Loucy (cell line): ENCODE results near the gene ASTN2.

ENCODE experiments used
- H2AFZ ChIP-seq: fragments of 200-600 bp; sonication (generic); 2 replicates; pipeline ENCODE4 v1.6.0; 2016; ENCODE audit warnings: antibody characterized with exemption, mild to moderate bottlenecking, low read length, moderate library complexity
- H3F3A ChIP-seq: fragments of 200-600 bp; 2 replicates; pipeline ENCODE4 v1.6.0; 2016; ENCODE audit warnings: antibody characterized with exemption, low read depth, mild to moderate bottlenecking
- H3K27me3 ChIP-seq: fragments of 200-600 bp; sonication (generic); 2 replicates; pipeline ENCODE4 v1.6.1; 2014; ENCODE audit warnings: low read length, mild to moderate bottlenecking; ENCODE audit not compliant: insufficient read depth, poor library complexity, severe bottlenecking
- H3K36me3 ChIP-seq: fragments of 200-600 bp; sonication (generic); 2 replicates; pipeline ENCODE4 v1.6.1; 2016; ENCODE audit warnings: low read length; ENCODE audit not compliant: insufficient read depth
- H3K4me1 ChIP-seq: fragments of 200-600 bp; sonication (generic); 2 replicates; pipeline ENCODE4 v1.5.1; 2014; ENCODE audit warnings: low read length, mild to moderate bottlenecking; ENCODE audit not compliant: insufficient read depth, poor library complexity, severe bottlenecking
- H3K4me2 ChIP-seq: fragments of 200-600 bp; sonication (generic); 2 replicates; pipeline ENCODE4 v1.6.0; 2014; ENCODE audit warnings: antibody characterized with exemption, low read length, low read depth, mild to moderate bottlenecking; ENCODE audit not compliant: poor library complexity, severe bottlenecking
- H3K4me3 ChIP-seq: fragments of 200-600 bp; sonication (generic); 2 replicates; pipeline ENCODE4 v1.5.1; 2014; ENCODE audit warnings: low read length, mild to moderate bottlenecking, mixed read lengths; ENCODE audit not compliant: poor library complexity, severe bottlenecking
- H3K79me2 ChIP-seq: fragments of 200-600 bp; sonication (generic); 2 replicates; pipeline ENCODE4 v1.6.1; 2014; ENCODE audit warnings: low read length; ENCODE audit not compliant: insufficient read depth
- H3K9ac ChIP-seq: fragments of 200-600 bp; sonication (generic); 2 replicates; pipeline ENCODE4 v1.6.0; 2014; ENCODE audit warnings: mild to moderate bottlenecking, low read depth, low read length, moderate library complexity; ENCODE audit not compliant: poor library complexity, severe bottlenecking
- H3K9me2 ChIP-seq: fragments of 200-600 bp; sonication (generic); replicated peaks from 2 replicates; pipeline ENCODE4 v1.6.1; 2016; ENCODE audit warnings: low read depth, low read length, mixed read lengths
- H3K9me3 ChIP-seq: fragments of 200-600 bp; sonication (generic); 2 replicates; pipeline ENCODE4 v1.6.1; 2014; ENCODE audit warnings: mild to moderate bottlenecking, antibody characterized with exemption, low read length, low read depth; ENCODE audit not compliant: insufficient read depth
- H4K20me1 ChIP-seq: fragments of 200-600 bp; sonication (generic); 2 replicates; pipeline ENCODE4 v1.6.0; 2014; ENCODE audit warnings: antibody characterized with exemption, low read length, mild to moderate bottlenecking; ENCODE audit not compliant: insufficient read depth, poor library complexity, severe bottlenecking
- EZH2phosphoT487 ChIP-seq: fragments of 200-600 bp; IDR thresholded peaks from 2 replicates; pipeline ENCODE4 v1.6.1; 2018; ENCODE audit warnings: antibody characterized with exemption, mild to moderate bottlenecking, moderate library complexity, borderline replicate concordance
- TF ChIP-seq, protein P1 (sequence below): fragments of 200-600 bp; sonication (generic); conservative IDR thresholded peaks from 2 replicates; pipeline ENCODE4 v1.5.1; 2014; ENCODE audit warnings: mild to moderate bottlenecking, antibody characterized with exemption, low read length

The ASTN2 gene

DNA sequence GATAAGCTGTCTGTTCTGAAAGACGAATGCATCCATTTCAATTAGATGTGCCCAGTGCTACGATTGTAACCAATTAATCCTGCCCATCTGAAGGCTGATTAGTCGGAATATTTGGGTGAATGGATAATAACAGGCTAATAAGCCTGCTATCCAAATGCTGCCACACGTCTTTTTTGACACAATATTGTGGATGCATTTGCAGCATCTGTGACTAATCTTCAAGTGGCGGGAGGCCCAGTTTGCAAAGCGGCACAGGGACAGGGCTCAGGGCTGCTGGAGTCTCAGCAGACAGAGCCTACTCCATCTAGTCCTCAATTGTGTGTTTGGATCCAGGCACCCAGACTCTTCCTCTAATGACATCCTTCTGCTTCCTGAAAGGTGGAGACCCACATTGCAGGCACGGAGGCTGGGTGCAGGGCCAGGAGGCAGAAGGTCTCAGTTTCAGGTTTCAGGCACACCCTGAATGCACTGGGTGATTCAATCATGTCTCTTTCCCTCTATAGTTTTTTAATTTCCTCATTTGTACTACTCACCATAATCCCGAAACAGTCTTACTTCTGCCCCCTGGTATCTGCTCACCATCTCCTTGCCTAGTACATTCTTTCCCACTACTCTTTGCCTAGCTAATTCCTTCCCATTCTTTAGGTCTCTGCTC is 169.6 kb downstream of the ASTN2 start:
- Histone ChIP-seq H4K20me1 (no peaks in the 10 kb centered on the region), H3K9me2 (no peaks in the 10 kb centered on the region), H3F3A (no peaks in the 10 kb centered on the region), H3K27me3 (no peaks in the 10 kb centered on the region), H3K9me3 (no peaks in the 10 kb centered on the region), H3K4me3 (no peak overlapping the region), H3K4me1 (no peaks in the 10 kb centered on the region), H3K9ac (no peak overlapping the region), H3K4me2 (no peak overlapping the region), H3K36me3 (no peaks in the 10 kb centered on the region), H2AFZ (no peak overlapping the region), H3K79me2 (no peaks in the 10 kb centered on the region)
- TF ChIP-seq, protein P1, sequence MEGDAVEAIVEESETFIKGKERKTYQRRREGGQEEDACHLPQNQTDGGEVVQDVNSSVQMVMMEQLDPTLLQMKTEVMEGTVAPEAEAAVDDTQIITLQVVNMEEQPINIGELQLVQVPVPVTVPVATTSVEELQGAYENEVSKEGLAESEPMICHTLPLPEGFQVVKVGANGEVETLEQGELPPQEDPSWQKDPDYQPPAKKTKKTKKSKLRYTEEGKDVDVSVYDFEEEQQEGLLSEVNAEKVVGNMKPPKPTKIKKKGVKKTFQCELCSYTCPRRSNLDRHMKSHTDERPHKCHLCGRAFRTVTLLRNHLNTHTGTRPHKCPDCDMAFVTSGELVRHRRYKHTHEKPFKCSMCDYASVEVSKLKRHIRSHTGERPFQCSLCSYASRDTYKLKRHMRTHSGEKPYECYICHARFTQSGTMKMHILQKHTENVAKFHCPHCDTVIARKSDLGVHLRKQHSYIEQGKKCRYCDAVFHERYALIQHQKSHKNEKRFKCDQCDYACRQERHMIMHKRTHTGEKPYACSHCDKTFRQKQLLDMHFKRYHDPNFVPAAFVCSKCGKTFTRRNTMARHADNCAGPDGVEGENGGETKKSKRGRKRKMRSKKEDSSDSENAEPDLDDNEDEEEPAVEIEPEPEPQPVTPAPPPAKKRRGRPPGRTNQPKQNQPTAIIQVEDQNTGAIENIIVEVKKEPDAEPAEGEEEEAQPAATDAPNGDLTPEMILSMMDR = no peak
- no peak for TF ChIP-seq EZH2phosphoT487

DNA sequence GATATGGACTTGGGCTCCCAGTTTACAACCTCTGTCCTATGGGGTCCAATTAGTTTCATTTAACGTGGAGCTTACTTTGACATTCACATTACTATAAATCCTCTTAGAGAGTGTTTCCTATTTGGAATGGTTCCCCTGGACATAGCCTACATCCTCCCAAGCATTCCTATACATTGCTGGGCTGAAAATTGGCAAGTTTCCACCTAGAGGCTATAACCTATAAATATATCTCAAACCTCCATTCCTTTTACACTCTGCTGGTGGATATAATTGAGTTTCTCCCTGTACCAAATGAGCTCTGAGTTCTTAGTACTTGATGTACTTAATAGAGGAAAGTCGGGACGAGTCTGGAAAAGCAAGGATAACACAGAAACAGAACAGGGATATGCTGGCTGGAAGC is 172.8 kb downstream of the ASTN2 start:
- no peak overlapping the region for H3K9ac ChIP-seq
- no peak overlapping the region for H3K4me2 ChIP-seq
- no peak overlapping the region for H2AFZ ChIP-seq
- no peaks in the 10 kb centered on the region for H3K27me3 ChIP-seq
- no peak for TF ChIP-seq EZH2phosphoT487
- TF ChIP-seq, protein P1 = no peak
- no peaks in the 10 kb centered on the region for H3K36me3 ChIP-seq
- H3K79me2 ChIP-seq = no peaks in the 10 kb centered on the region
- no peaks in the 10 kb centered on the region for H3K9me3 ChIP-seq
- no peaks in the 10 kb centered on the region for H4K20me1 ChIP-seq
- H3K4me1 ChIP-seq = no peaks in the 10 kb centered on the region
- no peaks in the 10 kb centered on the region for H3K9me2 ChIP-seq
- H3F3A ChIP-seq = no peaks in the 10 kb centered on the region
- no peak overlapping the region for H3K4me3 ChIP-seq

DNA sequence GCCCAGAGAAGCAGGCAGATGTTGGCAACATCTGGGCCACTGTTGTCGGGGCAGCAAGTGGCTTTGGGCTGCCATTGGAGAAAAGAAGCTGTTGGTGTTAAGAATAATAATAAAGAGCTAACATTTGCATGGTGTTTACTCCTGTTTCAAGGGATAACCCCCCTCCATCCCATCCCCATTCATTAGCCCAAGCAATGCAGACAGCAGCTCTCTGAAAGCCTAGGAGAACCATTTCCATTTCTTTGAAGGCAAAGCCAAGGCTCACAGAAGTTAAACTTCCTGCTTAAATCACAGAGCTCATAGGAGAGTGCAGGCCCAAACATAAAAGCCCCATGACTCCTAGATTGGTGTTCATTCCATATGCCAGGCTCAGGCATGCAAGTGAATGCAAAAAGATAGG is 175.4 kb downstream of the ASTN2 start:
- Histone ChIP-seq H3K9me3 (0 out of 2 replicates have a peak, but pooled peaks cover 3% of the 10 kb centered on the region), H3K4me3 (no peak overlapping the region), H3K4me2 (no peak overlapping the region), H3K36me3 (no peaks in the 10 kb centered on the region), H3F3A (no peaks in the 10 kb centered on the region), H3K4me1 (no peaks in the 10 kb centered on the region), H3K9me2 (no peaks in the 10 kb centered on the region), H3K9ac (no peak overlapping the region), H3K79me2 (no peaks in the 10 kb centered on the region), H4K20me1 (no peaks in the 10 kb centered on the region), H3K27me3 (no peaks in the 10 kb centered on the region), H2AFZ (no peak overlapping the region)
- TF ChIP-seq, protein P1 = no peak
